GM18519 (cell line): ENCODE data around the gene ZMIZ1.

Experiments
- ATAC-seq: cut with Tn5 transposase; IDR thresholded peaks from one replicate; pipeline ENCODE4 v1.9.1; 2021; ENCODE audit warnings: mild to moderate bottlenecking, moderate library complexity; ENCODE audit not compliant: unreplicated experiment, low FRiP score

ZMIZ1 gene

DNA sequence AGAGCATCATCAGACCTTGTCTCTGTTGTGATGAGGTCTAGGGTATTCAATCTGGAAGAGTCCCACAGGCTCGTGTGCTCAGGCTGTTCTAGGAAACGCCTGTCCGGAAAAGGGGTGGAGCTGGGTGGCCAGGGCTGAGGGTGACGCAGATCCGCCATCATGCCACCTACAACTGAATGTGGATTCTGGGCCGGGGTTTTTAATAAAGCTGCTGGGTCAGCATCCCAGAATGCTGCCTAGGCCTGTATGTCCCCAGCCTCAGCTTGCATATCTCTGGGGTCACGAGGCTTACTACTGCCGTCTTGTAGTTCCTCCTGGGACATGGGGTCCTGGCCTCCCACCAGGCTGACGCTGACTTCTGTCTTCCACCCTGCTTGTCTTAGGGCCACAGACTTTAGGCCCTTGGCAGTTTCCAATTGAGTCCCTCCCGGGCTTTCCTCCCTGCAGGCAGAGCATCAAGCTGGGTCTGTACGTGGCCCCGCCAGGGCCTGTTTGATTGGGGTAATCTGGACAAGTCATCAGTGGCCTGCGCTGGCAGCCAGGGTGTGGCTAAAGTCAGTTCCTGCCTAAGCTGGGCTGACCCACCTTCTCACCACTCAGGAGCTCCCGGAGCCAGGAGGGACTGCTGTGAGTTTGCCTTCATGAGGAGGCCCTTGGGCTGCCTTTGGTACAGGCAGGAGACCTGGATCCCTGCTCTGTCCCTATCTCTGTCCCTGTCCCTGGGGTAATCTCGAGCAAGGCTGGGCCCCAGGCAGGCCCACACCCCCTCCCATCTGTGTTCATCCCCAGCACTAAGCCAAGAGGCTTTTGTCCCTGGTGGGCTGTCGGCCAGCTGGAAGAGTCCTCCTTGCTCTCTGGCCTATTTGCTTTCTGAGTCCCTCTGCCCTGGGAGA is 79.9 kb downstream of the ZMIZ1 start:
- ATAC-seq: no peak

DNA sequence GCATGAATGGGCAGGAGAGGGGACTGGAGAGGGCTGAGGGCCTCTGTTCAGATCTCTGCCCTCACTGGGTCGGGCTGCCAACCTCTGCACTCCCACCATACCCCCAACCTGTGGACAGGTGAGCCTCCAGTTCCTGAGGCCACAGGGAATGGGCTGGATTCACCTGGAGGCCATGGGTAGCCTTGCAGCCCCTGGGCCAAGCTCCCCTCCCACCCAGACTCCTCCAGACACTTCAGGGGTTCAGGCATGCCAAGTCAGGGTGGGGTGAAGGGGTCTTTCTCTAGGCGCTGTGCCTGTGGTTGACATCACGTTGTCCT is 80.5 kb downstream of the ZMIZ1 start:
- no peak for ATAC-seq

DNA sequence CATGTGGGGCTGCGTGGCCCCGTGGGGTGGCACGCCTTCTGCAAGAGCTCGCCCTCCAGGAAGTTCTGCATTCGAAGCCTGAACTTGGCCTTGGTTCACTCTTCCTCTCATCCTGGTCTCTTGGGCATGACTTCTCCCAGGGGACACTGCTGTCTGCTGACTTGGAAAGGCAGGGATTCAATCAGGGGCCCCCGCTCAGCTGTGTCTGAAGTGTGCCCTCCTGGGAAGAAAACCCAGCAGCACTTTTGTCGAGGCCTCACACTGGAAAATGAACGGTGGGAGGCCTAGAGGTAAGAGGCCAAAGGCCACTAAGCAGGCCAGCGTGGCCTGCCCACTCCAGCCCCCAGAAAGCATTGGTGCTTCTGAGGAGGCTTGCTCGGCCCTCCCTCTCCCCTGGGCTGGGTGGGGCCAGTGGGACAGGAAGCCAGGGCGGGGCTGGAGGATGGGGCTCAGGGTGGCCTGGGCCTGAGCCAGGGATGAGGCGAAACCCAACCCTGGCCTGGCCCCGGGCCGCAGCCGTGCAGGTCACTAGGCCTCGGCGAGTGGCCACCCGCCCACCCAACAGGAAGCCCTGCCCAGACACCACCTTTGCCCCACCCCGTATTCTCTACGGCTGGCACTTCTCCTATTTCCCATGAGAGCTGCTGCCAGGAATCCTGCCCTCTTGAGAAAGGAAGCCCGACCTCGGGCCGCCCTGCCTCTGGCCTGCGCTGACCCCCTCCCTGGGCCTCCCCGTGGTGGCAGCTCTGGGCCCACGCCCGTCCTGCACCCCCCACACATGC is 81.1 kb downstream of the ZMIZ1 start:
- no peak for ATAC-seq

DNA sequence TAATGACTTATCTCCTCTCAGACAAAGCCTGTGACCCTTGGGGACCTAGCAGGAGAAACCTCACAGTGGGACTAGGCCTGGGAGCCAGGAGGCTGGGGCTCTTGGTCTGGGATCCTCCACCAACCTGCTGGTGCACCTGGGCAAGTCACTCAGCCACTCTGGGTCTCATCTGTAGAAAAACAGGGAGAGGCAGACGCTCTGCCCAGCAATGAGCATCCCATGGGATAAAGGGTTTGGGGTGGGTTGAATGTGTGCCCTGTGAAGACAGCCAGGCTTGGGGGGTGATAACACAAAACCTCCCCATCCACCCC is 81.6 kb downstream of the ZMIZ1 start:
- ATAC-seq: no peak

DNA sequence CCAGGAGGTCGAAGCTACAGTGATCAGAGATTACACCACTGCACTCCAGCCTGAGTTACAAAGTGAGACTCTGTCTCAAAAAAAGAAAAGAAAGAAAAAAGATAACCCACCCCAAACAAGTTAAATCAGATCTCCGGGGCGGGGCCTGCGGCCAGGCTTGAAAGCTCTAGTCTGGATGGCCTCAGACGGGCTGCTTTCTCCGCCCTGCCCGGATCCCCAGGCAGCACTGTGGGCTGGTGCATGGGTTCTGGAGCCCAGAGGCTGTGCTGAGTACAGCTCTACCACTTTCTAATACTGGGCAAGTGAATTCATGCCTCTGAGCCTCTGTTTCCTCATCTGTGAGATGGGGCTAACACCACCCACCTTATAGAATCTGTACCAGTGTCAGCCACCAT is 83.7 kb downstream of the ZMIZ1 start:
- no peak for ATAC-seq

DNA sequence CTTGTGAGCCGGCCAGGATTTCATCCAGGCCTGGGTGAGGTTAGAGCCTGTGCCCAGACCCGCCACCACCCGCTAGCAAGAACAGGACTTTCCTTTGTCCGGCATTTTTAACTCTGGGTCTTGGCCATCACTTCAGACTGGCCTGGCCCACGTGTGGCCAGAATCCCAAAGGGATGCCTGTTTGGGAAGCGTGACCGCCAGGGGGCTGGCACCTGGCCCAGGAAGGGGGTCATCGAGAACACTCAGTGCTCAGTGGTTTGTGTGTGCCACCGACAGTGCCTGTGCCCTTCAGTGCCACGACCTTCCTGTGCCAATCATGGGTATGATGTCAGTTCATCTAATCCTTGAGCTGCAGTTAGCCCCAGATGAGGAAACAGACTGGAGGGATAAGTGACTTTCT is 85.0 kb downstream of the ZMIZ1 start:
- no peak for ATAC-seq

DNA sequence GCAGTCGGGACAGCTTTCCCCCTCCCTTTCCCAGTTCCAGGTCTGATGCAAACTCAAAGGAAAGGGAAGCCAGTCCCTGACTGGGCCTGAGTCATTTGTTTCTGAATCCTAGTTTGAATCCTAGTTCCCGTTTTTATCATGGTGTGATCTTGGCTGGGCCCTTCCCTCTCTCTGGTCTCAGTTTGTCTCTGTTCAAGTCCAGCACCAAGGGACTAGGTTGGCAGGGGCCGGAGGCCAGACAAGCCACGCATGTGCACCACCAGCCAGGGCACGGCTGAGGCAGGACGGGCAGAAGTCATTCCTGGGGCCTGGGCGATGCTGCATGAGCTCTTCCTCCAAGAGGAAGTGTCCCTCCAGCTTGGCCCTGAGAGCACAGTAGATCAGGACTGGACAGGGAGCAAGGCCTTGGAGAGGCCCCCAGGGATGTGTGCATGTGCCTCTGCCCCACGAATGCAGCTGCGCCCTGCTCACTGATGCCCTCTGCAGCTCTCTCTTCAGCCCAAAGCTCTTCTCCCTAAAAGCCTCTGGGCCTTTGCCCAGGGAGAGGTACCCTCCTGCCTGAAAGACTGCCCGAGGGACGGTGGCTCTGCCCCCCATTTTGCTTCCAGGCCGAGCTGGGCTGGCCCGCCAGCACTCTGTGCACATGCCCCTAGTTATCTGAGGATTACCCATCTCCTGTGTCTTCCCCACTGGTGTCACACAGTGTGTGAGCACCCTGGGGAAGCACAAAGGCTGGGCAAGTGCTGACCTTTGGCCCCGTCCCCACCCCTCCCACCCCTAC is 86.7 kb downstream of the ZMIZ1 start:
- ATAC-seq: no peak

DNA sequence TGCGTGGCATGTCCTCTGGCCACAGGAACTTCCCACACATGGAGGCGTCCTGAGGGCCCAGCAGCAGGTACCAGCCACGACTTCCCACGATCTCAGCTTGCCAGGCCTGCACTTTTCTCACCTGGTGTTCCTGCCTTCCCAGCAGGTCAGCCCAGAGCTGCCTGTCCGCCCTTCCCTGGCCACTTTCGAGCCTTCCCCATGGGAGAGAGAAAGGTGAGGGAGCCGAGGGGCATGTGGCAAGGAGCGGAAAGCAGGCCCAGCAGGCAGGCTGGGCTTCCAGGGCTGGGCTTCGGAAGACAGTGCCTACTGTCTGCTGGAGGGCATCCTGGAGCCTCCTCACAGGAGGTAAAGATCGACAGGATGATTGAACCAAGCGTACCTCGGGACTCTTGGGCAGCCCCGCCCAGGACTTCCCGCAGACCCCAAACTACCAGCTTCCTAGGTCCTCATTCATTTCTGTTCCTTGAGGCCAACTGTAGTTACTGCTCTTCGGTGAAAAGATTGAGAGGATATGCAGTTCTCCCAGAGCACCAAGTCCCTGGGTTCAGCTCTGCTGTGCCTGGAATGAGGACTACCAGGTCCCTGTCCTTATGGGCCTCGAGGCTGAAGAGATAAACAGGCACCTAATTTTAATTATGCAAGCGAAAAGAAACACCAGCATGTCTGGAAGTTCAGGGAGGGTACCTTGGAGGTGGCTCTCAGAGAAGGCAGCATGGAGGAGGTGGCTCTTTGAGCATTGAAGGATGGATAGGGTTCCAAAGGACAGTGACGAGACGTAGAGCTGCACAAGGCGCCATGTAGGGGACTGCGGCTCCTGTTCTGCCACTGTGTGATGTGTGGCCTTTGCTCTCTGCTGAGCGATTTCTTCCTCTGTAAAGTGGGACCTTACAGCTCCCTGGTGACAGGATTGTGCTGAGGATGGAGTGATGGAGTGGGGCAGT is 87.8 kb downstream of the ZMIZ1 start:
- no peak for ATAC-seq

DNA sequence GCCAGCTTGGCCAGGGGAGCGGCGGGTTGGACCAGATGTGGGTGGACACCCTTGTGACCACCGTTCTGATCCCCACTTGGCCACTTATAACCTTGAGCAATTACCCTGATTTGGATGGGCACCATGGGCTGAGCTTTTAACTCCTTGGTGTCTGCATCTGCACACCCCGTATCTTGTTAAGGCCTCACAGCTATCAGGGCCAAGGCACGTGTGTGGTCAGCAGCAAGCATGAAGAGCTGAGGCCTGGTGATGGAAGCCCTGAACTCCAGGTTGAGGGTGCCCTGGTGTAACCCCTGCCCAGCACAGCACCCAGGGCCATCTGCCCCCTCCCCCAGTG is 89.2 kb downstream of the ZMIZ1 start:
- ATAC-seq: no peak

DNA sequence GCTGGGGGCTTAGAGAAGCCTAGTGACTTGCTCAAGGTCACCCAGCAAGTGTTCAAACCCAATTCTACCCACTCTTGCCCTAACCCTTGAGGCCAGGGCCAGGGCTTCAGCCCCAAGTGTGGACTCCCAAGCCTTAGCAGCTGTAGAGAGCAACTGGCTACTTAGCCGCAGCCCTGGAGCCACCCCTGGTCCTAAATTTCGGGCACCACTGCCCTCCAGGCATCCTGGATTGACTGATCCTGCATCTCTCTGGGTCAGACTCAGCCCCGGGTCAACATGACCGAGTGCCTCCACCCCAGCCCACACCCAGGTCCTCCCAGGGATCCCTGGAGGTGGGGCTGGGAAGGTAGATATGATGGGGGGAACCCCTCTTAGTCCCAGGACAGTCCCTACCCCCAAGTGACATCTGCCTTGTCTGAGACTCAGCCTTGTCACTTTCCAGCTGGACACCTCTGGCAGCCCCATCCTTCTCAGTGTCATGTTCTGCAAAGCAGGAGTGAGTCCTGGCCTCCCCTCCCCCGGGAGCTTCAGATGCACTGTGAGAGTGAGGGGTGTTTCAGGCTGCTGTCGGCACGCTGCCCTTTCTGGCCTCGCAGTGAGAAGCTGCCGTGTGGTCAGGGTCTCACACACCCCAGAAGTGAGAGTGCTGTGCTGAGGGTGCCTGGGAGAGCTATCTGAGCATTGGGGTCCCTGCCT is 89.8 kb downstream of the ZMIZ1 start:
- no peak for ATAC-seq

DNA sequence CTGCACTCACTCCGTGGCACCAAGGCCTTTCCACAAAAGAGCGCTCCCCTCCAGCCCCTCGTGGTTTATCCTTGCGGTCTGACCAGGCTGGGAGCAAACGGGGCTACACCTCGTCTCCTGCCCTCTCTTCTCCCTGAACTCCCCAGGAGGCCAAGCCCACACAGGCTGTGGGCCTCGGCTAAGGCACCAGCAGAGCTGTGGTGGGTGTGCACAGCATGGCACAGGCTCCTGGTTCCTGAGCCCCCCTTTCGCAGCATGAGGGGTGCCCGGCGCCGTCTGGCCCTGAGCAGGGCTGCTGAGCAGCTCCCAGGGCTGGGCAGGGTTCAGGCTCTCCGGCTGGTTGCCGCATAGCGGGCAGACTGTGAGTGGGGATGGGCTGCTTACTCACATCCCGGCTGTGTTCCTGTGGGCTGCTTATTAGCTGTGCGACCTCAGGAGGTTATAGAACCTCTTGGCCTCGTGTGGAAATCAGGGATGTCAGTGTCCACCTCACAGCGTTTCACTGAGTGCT is 90.4 kb downstream of the ZMIZ1 start:
- ATAC-seq: no peak

DNA sequence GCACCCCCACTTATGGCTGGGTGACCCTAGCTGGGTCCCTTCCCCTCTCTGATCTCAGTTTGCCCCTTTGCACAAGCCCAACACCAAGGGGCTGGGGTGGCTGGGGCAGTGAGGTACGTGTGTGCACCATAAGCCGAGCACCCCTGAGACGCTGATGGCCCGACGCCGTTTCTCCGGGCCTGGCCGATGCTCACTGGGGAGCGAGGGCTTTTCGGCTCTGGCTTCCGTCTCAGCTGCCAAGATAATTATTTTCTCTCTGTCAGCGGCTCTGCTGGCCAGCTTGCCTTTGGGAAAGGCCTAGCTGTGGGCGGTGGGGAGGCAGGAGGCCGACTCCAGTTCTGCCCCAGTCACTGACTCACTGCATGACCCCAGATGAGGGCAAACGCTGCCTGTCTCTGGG is 91.0 kb downstream of the ZMIZ1 start:
- ATAC-seq: no peak

DNA sequence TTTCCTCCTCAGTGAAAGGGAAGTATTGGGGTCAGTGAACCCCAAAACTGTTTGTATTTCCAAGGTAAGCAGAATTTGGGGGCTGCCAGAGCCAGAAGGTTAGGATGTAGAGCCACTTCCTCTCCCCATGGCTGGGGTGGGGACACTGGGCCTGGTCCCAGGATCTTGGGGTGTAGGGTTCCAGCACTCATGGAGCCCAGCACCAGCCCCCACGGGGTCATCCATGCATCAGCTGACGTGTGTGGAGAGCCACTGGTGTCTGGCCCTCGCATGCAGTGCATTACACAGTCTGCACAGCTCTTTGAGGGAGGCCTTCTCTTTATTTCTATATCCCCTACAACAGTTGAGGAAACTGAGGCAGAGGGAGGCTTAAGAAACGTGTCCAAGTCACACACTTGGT is 91.4 kb downstream of the ZMIZ1 start:
- ATAC-seq: no peak

DNA sequence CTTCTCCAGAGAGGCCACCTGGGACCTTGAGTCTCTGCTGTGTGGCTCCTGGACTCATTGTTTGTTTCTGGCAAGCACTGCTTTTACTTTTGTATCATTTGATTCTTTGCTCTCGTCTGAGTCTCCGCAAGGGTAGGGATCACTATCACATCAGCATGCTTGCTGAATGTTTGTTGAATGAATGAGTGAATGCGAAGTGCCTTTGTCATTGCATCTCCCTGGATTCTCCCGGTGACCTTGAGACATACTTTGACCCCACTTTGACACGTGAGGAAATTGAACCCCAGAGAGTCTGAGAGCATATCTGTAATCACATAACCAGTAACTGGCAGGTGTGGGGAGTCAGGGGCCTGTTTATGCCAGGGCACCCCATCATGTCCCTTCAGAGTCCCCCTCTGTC is 92.8 kb downstream of the ZMIZ1 start:
- no peak for ATAC-seq

DNA sequence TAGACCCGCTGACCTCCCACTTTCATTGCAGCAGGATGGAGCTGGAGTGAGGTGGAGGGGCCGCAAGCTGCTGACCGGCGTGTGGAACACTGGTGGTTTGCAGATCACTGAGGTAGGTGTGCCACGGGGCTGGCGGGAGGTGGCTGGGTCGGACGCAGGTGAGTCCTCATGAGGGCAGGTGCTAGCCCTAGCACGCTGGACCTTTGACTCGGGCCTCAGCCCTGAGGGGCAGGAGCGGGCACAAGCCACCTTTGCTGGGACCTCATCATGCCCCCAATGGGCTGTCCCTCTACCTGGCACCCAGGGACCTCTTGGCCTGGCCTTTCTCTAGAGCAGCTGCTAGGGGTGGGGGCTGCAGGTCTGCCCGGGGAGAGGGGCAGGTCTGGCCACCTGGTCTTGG is 93.3 kb downstream of the ZMIZ1 start:
- ATAC-seq: no peak

DNA sequence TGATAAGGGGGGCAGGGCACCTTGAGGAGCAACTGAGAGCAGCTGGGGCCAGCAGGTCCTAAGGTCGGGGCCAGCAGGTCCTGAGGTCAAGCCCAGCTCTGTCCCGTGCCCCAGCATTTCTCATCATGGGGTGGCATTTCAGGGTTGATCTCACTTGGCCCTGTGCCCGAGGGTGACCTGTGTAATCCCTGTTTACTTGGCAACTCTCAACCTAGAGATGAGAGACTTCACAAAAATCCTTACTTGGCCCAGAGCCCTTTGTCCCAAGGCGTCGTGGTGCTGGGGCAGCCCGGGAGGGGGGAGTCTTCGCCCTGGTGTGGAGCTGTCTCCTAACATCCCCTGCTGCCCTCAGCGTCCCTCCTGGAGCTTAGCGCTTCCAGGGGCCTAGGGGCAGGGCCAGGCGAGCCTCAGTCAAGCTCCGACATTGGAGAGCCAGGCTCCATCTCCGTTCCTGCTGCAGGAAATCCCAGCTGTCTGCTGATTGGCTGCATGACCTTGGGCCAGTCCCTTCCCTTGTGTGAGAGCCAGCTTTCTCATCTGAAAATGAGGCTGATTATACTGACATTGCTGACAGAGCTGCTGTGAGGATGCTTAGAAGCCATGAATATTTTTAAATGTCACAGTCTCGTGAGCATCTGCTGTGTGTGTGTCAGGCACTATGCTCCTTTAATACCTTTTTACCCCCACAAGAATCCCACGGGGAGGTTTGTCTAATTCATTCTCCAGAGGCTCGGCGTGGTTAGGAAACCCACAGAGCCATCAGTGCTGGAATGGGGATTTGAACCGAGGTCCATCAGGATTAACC is 94.3 kb downstream of the ZMIZ1 start:
- no peak for ATAC-seq

DNA sequence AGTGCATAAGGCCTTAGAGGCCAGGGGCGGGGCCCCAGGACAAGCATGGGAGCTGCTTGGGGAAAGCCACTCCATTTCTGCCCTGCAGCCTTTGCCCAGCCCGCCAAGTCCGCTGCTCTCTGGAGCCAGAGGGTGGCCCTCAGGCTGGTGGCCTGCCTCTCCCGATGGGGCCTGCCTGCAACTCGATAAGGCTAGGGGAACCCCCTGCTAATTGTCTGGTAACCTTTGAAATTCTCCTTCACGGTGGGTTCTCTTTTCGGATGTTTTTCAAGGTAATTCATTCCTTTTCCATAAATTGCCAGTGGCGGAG is 94.9 kb downstream of the ZMIZ1 start:
- ATAC-seq: no peak

DNA sequence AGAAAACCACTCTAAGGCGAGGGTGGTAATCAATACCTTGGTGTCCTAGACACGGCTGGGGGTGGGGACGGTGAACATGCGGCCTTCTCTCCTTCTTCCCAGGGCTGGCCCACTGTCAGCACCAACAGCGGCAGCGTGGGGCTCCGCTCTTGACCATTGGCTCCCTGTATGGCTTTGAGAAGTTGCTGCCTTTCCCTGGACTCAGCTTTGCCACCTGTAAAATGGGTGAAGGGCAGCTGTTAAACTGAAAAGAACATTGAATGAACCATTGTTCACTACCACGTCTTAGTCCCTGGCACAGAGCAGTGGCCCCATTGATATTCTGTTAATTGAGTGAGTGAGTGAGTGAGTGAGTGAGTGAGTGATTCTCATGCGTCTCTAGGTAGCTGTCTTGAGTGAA is 95.3 kb downstream of the ZMIZ1 start:
- no peak for ATAC-seq
